GM21447 (cell line): ENCODE results near the gene LTBR.
"Not testable (repeated sequence)": the region's sequence is repeated elsewhere in the genome, so short reads cannot be mapped to it uniquely, and the experiment has no call there.

Experiments
- ATAC-seq: cut with Tn5 transposase; IDR thresholded peaks from one replicate; pipeline ENCODE4 v1.9.1; 2021; ENCODE audit not compliant: unreplicated experiment

Gene LTBR

GRCh38 chr12:6424008-6424347 is 40.0 kb downstream of the LTBR start:
- ATAC-seq: no peak

- ATAC-seq: no peak
These were observed 40.9 kb downstream of the LTBR start for GRCh38 chr12:6424866-6425265.

- no peak for ATAC-seq
These were observed 41.9 kb downstream of the LTBR start for GRCh38 chr12:6425590-6426531.

DNA sequence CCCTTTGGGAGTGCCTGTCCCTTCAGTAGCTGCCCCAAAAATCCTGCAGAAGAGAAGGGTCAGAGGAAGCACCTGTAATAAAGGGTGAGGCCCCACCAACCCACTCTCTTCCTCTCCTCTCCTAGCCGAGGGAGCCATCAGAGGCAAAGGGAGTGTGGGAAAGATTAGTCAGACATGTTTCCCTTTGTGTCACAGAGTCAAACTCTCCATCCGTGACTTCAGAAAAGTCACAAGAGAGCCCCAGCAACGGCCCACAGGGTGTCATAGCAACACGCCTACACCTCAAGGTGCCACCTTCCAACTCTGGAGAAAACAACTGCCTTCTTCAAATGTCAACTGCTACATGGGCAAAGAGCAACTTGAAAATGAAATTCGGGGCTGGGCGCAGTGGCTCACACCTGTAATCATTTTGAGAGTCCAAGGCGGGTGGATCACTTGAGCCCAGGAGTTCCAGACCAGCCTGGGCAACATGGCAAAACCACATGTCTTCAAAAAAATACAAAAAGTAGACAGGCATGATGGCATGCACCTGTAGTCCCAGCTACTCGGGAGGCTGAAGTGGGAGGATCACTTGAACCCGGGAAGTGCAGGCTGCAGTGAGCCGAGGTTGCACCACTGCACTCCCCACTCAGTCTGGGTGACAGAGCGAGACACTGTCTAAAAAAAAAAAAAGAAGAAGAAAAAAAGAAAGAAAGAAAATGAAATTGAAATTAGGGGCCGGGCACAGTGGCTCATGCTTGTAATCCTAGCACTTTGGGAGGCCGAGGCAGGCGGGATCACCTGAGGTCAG is 43.1 kb downstream of the LTBR start:
- peak; percentile 63 for ATAC-seq

DNA sequence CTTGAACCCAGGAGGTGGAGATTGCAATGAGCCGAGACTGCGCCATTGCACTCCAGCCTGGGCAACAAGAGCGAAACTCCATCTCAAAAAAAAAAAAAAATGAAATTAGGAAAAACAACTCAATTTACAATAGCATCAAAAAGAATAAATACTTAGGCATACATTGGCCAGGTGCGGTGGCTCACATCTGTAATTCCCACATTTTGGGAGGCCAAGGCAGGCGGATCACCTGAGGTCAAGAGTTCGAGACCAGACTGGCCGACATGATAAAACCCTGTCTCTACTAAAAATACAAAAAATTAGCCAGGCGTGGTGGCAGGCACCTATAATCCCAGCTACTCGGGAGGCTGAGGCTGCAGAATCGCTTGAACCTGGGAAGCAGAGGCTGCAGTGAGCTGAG is 43.8 kb downstream of the LTBR start:
- ATAC-seq: not testable (repeated sequence)

DNA sequence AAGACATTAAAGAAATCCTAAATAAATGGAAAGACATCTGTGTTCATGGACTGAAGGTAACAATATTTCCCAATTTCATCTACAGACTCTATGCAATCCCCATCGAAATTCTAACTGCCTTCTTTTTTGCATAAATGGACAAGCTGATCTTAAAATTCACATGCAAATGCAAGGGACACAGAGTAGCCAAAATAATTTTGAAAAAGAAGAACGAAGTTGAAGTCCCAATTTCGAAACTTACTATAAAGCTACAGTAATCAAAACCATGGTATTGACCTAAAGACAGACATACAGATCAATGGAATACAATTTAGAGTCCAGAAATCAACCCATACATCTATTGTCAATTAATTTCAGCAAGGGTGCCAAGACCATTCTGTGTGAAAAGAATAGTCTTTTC is 44.4 kb downstream of the LTBR start:
- no peak for ATAC-seq

GRCh38 chr12:6430124-6430989 is 46.4 kb downstream of the LTBR start:
- ATAC-seq: no peak

DNA sequence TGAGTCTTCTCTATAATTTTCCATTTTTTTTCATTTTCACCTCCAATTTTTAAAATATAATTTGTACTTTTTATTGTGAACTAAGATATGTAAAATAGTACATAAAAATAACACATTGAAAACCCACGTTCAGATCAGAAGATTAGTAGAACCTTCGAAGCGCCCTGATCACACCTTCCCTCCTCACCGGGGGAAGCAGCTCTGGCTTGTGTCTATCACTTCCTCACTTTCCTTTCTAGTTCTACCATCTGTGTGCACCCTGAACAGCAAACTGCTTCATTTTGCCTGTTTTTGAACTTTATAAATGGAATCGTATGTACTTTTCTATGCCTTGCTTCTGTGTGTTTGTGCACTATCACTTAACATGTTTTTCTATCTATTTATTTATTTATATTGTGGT is 49.0 kb downstream of the LTBR start:
- no peak for ATAC-seq

GRCh38 chr12:6434205-6435140 is 50.5 kb downstream of the LTBR start:
- ATAC-seq: no peak

- ATAC-seq: no peak
These were observed 52.2 kb downstream of the LTBR start for GRCh38 chr12:6435961-6436715.

GRCh38 chr12:6437586-6437985 is 53.6 kb downstream of the LTBR start:
- ATAC-seq: no peak

DNA sequence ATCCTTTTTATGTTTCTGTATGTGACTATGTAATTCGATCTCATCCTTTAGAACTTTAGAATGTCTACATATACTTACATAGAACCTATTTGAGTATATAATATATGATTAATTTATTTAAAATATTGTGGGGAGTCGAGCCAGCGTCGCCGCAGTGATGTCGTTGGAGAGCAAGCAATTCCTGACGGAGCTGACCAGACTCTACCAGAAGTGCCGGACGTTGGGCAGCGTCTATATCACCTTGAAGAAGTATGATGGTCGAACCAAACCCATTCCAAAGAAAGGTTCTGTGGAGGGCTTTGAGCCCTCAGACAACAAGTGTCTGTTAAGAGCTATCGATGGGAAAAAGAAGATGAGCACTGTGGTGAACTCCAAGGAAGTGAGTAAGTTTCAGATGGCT is 54.4 kb downstream of the LTBR start:
- ATAC-seq: no peak

- no peak for ATAC-seq
These were observed 56.4 kb downstream of the LTBR start for GRCh38 chr12:6440391-6440790.
